GM12875 (cell line): Measurements from ENCODE around the gene ATP2A3.
A peak's percentile ranks its signal among the peaks of the same experiment; 100 is the strongest.

Experiments
- H3K4me3 ChIP-seq: one replicate; pipeline ENCODE4 v1.5.1; 2011; ENCODE audit warnings: low read depth, low read length, control low read depth
- TF ChIP-seq, protein P1 (sequence below): IDR thresholded peaks from 2 replicates; pipeline ENCODE4 v1.5.1; 2011; ENCODE audit warnings: low read depth, mild to moderate bottlenecking, control low read depth, inconsistent platforms, low read length, moderate library complexity, borderline replicate concordance; ENCODE audit not compliant: insufficient read depth

Gene ATP2A3

DNA sequence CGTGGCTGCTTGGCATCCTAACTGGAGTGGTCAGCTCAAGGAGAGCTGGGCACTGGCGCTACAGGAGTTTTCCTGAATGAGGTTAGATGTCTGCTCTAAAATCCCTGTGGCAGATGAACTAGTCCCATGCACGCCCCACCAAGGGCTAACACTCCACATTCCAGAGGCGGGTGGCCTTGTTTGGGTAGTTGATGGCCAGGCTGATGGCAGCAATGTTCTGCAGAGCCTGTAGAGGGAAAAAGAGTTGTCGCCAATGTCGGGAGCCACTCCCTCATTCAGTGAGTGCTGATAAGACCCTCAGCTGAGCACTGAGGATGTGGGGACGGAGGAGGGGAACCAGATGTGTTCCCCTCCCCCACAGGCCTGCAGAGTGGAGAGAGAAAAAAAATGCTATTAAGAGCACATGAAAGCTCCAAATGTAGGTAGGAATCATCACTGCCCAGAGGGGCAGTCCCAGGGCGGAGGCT lies 42.5 kb upstream of the ATP2A3 start:
- TF ChIP-seq, protein P1, sequence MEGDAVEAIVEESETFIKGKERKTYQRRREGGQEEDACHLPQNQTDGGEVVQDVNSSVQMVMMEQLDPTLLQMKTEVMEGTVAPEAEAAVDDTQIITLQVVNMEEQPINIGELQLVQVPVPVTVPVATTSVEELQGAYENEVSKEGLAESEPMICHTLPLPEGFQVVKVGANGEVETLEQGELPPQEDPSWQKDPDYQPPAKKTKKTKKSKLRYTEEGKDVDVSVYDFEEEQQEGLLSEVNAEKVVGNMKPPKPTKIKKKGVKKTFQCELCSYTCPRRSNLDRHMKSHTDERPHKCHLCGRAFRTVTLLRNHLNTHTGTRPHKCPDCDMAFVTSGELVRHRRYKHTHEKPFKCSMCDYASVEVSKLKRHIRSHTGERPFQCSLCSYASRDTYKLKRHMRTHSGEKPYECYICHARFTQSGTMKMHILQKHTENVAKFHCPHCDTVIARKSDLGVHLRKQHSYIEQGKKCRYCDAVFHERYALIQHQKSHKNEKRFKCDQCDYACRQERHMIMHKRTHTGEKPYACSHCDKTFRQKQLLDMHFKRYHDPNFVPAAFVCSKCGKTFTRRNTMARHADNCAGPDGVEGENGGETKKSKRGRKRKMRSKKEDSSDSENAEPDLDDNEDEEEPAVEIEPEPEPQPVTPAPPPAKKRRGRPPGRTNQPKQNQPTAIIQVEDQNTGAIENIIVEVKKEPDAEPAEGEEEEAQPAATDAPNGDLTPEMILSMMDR: no peak
- no peak overlapping the region for H3K4me3 ChIP-seq

DNA sequence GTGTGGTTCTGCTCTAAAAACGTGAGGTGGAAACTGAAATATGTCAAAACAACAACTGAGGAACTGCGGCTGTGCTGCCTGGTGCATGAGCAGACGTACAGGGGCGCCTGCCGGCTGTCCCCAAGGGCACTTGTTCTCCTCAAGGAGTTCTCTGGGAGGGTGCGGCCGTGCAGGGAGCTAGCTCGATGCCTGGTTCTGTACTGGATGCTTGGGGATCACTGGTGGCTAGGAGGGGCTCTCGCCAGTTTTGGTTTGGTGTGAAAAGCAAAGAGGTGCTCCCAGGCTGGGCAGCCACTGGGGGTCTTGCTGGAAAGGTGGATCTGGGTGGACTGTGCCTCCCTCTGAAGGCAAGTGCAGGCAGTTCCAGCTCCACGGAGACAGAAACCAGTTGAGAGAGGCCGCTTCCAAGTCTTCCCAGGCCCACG lies 41.9 kb upstream of the ATP2A3 start:
- TF ChIP-seq, protein P1: no peak
- H3K4me3 ChIP-seq: no peak overlapping the region

DNA sequence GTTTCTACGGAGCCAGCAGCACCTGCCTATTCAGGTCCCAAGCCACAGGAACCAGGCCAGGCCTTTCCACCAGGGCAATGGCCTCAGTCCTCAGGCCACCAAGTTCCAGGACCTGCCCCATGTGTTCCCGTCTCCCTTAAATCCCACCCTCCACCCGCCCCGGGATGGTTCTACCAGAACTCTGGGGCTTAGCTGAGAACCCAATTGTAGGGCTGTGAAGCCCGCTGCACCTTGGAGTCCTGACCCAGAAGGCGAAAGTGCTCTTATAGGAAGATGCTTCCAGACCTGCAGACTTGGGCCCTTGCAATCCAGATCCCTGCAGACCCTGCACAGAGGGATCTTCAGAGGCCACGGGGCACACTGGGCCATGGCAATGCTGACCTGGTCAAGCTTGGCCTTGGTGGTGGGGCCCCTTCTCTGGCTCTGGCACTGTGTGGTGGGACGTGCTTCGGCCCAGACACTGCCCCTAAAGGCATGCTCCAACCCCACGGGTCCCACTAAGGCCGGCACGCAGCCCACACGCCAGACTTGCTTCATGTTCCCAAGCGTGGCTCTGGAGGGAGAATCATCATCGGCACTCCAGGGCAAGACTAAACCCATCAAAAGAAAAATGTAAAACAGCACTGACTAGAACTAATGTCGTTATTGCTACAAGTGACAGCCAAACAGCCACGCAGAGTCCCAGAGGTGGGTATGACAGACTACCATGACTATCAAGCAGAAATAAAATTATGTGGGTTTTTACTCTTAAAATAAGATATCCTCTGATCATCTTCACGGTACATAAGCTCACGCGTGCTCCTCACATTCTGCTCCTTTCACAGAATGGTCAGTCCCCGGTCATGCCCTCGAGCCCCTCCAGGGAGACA lies 41.3 kb upstream of the ATP2A3 start:
- TF ChIP-seq, protein P1: no peak
- H3K4me3 ChIP-seq: no peak overlapping the region

DNA sequence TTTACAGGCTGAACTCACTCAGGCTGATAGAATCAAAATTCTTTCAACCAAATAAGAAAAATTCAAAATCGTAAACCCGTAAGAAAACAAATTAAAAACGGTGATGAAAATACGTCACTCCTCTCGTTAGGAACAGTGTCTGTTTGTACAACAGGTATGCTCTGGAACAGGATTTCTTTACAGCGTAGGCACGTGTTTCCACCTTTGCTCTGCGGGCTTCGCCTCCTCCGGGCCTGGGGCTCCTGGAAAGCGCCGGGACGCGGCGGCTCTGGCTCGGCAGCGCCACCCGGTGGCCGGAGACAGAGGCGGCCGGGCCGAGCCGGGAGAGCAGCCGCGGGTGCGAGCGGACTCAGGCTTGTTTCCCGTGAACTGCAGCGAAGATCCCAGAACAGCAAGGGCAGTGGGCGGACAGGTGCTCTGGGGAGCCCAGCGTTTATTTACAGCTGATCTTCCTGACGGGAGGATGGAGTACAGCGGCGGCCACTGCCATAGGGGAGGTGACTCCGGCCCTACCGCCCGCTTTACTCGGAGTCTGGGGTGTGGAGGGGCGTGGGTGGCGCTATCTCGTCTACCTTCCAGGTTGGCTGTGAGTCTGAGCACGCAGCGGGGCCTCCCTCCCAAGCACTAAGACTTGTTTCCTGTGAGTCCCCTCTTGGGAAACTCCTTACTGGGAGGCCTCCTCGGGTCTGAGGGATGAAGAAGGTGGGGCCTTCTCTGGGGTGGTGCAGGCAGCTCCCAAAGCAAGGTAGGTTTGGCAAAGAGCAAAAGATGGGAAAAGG lies 40.5 kb upstream of the ATP2A3 start:
- TF ChIP-seq, protein P1: peak; percentile 95
- no peak overlapping the region for H3K4me3 ChIP-seq

DNA sequence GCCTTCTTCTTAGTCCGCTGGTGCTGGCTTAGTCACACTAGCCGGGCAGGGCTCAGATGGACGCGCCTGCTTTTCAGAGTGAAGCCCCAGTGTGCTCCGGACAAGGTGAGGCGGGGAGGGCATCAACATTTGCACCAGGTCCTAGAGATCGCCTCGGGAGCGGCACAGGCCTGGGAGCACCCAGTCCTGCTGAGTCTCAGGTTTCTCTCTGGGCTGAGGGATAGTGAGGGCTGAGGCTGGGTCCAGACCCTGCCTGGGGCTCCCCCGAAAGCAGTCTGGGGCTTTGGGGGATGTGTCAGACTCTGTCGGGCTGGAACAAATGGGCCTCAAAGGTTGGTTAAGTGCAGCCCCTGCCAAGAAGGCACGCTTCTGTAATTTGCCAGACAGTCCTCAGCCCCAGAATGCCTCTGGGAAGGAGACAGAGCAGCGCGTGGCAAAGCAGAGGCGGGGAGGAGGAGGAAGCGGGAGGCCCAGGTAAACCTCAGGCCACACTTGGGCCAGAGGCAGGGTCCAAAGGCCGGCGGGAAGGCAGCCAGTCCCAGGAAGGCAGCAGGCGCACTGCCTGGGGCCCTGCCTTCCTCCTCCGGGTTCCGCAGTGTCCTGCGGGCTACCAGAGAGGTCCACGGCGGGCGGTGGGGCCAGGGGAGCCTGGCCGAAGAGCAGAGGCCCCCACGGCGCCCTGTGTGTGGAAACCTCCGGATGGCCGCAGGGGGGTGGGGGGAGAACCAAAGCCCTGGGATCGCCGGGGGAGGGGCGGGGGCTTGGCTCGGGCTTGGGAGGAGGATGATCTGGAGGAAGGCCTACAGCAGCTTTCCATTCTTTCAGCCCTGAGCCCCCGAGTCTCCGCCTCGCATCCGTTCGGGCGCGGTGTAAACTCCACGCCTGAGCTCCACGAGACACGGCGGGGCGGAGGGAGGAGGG lies 39.5 kb upstream of the ATP2A3 start:
- no peak overlapping the region for H3K4me3 ChIP-seq
- TF ChIP-seq, protein P1: no peak

DNA sequence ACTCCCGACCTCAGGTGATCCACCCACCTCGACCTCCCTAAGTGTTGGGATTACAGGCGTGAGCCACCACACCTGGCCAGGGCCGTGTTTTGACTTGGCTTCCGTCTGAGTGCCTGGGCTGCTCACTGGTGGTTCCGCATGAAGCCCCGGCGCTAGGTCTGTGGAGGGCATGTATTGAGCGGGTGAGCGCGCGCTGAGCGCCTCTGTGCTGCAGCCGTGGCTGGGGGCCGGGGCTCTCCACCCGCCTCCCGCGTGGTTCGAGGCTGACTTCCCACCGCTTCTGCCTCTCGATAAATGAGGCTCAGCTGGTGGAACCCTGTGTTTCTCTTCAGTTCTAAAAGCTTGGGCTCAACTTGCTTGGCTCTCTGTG lies 38.9 kb upstream of the ATP2A3 start:
- TF ChIP-seq, protein P1: no peak
- no peak overlapping the region for H3K4me3 ChIP-seq
